ENCODE measurements around the gene RPS16. TPM values are rescaled to one million over a fixed set of nuclear protein-coding genes. Genes with fewer than 3 reads are reported as not detected.

RPS16 gene
- total RNA-seq, 1 donor from 2014 or later, result 3,724 TPM

DNA sequence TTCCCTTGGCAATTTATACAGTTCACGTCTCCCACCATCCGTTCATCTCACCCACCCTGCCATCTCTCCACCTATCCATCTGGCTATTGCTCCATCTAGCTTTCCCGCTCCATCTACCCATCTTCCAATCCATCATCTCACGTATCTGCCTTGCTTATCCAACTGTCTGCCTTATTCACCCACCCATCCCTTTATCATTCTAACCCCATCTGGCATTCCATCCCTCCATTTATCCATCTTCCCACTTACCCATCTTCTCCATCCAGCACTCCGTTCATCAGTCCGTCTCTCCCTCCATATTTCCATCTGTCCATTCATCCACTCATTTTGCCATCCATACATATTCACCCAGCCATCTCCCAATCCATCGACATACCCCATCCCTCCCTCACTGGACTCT, 10.0 kb downstream of the RPS16 start:
- no peak for DNase-seq (ENCODE audit: extremely low spot score in 2 of 2)
- Histone ChIP-seq H3K27me3 (no peaks in the 10 kb centered on the region), H3K27ac (no peak overlapping the region), H3K4me1 (peaks cover 13% of the 10 kb centered on the region), H3K4me3 (no peak overlapping the region), H3K9me3 (no peaks in the 10 kb centered on the region), H3K36me3 (peaks cover 0 to under 1% of the 10 kb centered on the region in 2 donors)
- intact Hi-C loops (cut with DNase I), result no loop called here
- TF ChIP-seq, protein P1, sequence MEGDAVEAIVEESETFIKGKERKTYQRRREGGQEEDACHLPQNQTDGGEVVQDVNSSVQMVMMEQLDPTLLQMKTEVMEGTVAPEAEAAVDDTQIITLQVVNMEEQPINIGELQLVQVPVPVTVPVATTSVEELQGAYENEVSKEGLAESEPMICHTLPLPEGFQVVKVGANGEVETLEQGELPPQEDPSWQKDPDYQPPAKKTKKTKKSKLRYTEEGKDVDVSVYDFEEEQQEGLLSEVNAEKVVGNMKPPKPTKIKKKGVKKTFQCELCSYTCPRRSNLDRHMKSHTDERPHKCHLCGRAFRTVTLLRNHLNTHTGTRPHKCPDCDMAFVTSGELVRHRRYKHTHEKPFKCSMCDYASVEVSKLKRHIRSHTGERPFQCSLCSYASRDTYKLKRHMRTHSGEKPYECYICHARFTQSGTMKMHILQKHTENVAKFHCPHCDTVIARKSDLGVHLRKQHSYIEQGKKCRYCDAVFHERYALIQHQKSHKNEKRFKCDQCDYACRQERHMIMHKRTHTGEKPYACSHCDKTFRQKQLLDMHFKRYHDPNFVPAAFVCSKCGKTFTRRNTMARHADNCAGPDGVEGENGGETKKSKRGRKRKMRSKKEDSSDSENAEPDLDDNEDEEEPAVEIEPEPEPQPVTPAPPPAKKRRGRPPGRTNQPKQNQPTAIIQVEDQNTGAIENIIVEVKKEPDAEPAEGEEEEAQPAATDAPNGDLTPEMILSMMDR (IDR thresholded peaks at IDR 0.05), result no peak
- TF ChIP-seq POLR2AphosphoS5 (IDR thresholded peaks at IDR 0.05; ENCODE audit: insufficient read depth in 1 of 2, low read depth in 1 of 2) (no peak), POLR2A (IDR thresholded peaks at IDR 0.05) (no peak)

DNA sequence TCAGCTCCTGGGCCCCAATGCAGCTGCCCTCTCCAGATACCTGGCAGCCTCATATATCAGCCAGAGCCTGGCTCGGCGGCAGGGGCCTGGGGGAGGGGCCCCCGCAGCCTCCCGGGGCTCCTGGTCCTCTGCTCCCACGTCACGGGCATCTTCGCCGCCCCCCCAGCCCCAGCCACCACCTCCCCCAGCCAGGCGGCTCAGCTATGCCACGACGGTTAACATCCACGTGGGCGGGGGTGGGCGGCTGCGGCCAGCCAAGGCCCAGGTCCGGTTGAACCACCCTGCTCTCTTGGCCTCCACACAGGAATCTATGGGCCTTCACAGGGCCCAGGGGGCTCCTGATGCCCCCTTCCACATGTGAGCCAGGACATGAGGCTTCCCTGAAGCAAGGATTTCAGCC, 10.8 kb downstream of the RPS16 start:
- TF ChIP-seq POLR2AphosphoS5 (IDR thresholded peaks at IDR 0.05; ENCODE audit: insufficient read depth in 1 of 2, low read depth in 1 of 2) (no peak), POLR2A (IDR thresholded peaks at IDR 0.05) (no peak)
- TF ChIP-seq, protein P1 (IDR thresholded peaks at IDR 0.05), result no peak
- intact Hi-C loops (cut with DNase I), result no loop called here
- DNase-seq (ENCODE audit: extremely low spot score in 2 of 2), result no peak
- Histone ChIP-seq H3K4me3 (no peak overlapping the region), H3K27ac (no peak overlapping the region), H3K36me3 (peaks cover 0 to 9% of the 10 kb centered on the region in 2 donors), H3K27me3 (no peaks in the 10 kb centered on the region), H3K4me1 (peaks cover 13% of the 10 kb centered on the region), H3K9me3 (no peaks in the 10 kb centered on the region)

DNA sequence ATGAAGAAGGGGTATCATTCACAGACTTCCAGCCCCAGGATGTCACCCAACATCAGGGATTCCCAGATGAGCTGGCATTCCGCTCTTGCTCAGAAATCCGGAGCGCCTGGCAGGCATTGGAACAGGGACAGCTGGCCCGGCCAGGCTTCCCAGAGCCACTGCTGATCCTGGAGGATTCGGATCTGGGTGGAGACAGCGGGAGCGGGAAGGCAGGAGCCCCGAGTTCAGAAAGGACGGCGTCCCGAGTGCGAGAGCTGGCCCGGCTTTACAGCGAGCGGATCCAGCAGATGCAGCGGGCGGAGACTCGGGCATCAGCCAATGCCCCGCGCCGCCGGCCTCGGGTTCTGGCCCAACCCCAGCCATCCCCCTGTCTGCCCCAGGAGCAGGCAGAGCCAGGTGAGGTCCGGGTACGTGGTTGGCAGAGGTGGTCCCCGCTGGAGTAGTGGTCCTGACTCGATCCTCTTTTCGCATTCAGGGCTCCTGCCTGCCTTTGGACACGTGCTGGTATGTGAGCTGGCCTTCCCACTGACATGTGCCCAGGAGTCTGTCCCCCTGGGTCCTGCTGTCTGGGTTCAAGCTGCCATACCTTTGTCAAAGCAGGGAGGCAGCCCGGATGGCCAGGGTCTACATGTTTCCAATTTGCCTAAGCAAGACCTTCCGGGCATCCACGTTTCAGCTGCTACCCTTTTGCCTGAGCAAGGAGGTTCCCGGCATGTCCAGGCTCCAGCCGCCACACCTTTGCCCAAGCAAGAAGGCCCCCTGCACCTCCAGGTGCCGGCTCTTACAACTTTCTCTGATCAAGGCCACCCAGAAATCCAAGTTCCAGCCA, 12.3 kb downstream of the RPS16 start:
- intact Hi-C loops (cut with DNase I), result no loop called here
- Histone ChIP-seq H3K4me3 (no peak overlapping the region), H3K36me3 (peaks cover 0 to 21% of the 10 kb centered on the region in 2 donors), H3K9me3 (no peaks in the 10 kb centered on the region), H3K4me1 (peaks cover 5% of the 10 kb centered on the region), H3K27me3 (no peaks in the 10 kb centered on the region), H3K27ac (no peak overlapping the region)
- TF ChIP-seq, protein P1 (IDR thresholded peaks at IDR 0.05), result no peak
- no peak for DNase-seq (ENCODE audit: extremely low spot score in 2 of 2)

DNA sequence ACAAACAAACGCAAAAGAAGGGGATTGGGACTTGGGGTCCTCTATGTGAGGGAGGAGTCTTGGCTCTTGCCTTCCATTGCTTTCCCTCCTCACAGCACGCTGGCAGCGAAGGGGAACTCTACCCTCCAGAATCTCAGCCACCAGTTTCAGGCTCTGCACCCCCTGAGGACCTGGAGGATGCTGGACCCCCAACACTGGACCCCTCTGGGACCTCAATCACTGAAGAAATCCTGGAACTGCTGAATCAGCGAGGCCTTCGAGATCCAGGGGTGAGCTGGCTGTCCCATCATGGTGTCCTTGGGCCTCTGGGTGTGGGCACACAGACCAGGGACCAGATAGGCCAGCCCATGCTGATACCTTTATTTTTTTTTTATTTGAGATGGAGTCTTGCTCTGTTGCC, 13.7 kb downstream of the RPS16 start:
- Histone ChIP-seq H3K36me3 (peaks cover 0 to 32% of the 10 kb centered on the region in 2 donors), H3K27me3 (no peaks in the 10 kb centered on the region), H3K27ac (no peak overlapping the region), H3K4me3 (no peak overlapping the region), H3K4me1 (no peaks in the 10 kb centered on the region), H3K9me3 (no peaks in the 10 kb centered on the region)
- DNase-seq (ENCODE audit: extremely low spot score in 2 of 2), result no peak
- TF ChIP-seq, protein P1 (IDR thresholded peaks at IDR 0.05), result no peak
- no peak for TF ChIP-seq POLR2AphosphoS5 (IDR thresholded peaks at IDR 0.05; ENCODE audit: insufficient read depth in 1 of 2, low read depth in 1 of 2)
- TF ChIP-seq POLR2A (IDR thresholded peaks at IDR 0.05), result no peak
- intact Hi-C loops (cut with DNase I), result no loop called here

DNA sequence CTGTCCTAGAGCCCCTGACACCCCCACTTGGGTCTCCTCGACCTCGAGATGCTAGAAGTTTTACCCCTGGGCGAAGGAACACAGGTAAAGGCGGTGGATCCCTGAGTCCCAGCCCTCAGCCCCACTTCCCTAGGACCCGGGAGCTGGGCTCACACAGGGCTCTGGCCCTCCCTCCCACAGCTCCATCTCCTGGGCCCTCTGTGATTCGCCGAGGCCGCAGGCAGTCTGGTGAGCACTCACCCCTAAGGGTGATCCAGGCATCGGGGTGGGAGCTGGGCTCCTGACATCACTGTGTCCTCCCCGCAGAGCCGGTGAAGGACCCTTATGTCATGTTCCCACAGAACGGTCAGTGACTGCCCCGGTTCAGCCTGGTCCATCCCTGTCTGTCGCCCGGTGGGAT, 15.0 kb downstream of the RPS16 start:
- intact Hi-C loops (cut with DNase I), result no loop called here
- Histone ChIP-seq H3K4me3 (no peak overlapping the region), H3K27me3 (no peaks in the 10 kb centered on the region), H3K27ac (no peak overlapping the region), H3K4me1 (peaks cover 12% of the 10 kb centered on the region), H3K36me3 (peaks cover 0 to 36% of the 10 kb centered on the region in 2 donors), H3K9me3 (no peaks in the 10 kb centered on the region)
- DNase-seq (ENCODE audit: extremely low spot score in 2 of 2), result no peak
- TF ChIP-seq POLR2AphosphoS5 (IDR thresholded peaks at IDR 0.05; ENCODE audit: insufficient read depth in 1 of 2, low read depth in 1 of 2) (no peak), POLR2A (IDR thresholded peaks at IDR 0.05) (no peak)
- TF ChIP-seq, protein P1 (IDR thresholded peaks at IDR 0.05), result no peak

Measured in vagina (tissue), 2 donors.